HCT116 (cell line): ENCODE measurements around the gene OR7A10. TPM values are rescaled to one million over a fixed set of nuclear protein-coding genes. Genes with fewer than 3 reads are reported as not detected.

Experiments
- ATAC-seq: fragments of 200-7000 bp; cut with Tn5 transposase; 2 replicates; pipeline ENCODE4 v1.9.1; 2020; ENCODE audit warnings: mild to moderate bottlenecking, moderate library complexity
- BruUV-seq: library from RNA; stranded (reverse); fragments of 400-500 nt; replicated peaks from 2 replicates; lab custom pipeline; 2021; lab: Mats Ljungman, UMichigan
- CTCF ChIA-PET: fragments of 300-600 bp; sonication (Branson Sonifier 250); formaldehyde crosslinking; loops from one replicate; lab custom pipeline; 2021; ENCODE audit warnings: antibody characterized with exemption; lab: Charles Lee
- POLR2A ChIA-PET: fragments of 300-600, 350-600 bp; sonication (Branson Sonifier 250); formaldehyde crosslinking; loops from one replicate; lab custom pipeline; 2021; ENCODE audit warnings: antibody characterized with exemption; lab: Charles Lee
- RAD21 ChIA-PET, 2 experiments: fragments of 300-600 bp; sonication (Branson Sonifier 250); formaldehyde crosslinking; loops; one replicate each; lab custom pipeline; 2023; ENCODE audit warnings: low total read pairs in 2 of 2; ENCODE audit not compliant: uncharacterized antibody in 2 of 2, unreplicated experiment in 2 of 2, low non-redundant PET in 1 of 2; lab: Charles Lee
- DNase-seq: peaks from one replicate; pipeline ENCODE4 v3.0.0-alpha.2; 2010; ENCODE audit warnings: low read depth, low spot score
- H2AFZ ChIP-seq: fragments of 200-600 bp; shearing (Covaris generic), sonication (generic); 2 replicates; pipeline ENCODE4 v1.6.1; 2017; ENCODE audit warnings: low read depth, mixed run types, mixed read lengths, antibody characterized with exemption, low read length; ENCODE audit not compliant: poor library complexity, severe bottlenecking
- H3K27ac ChIP-seq: 2 replicates; pipeline ENCODE4 v1.5.1; 2012; ENCODE audit warnings: low read depth, low read length
- H3K27me3 ChIP-seq: fragments of 200-600 bp; sonication (generic); 2 replicates; pipeline ENCODE4 v1.6.1; 2016; ENCODE audit warnings: mixed run types, low read length, mixed read lengths; ENCODE audit not compliant: insufficient read depth
- H3K36me3 ChIP-seq, 2 experiments: fragments of 200-500 bp in 1 of 2; fragments of 200-600 bp in 1 of 2; sonication (Bioruptor generic) in 1 of 2; sonication (generic) in 1 of 2; 2 replicates each; pipeline versions ENCODE4 v1.5.1 to v1.6.1; 2014 to 2016; ENCODE audit warnings: low read length in 2 of 2, inconsistent platforms in 1 of 2, mixed read lengths in 1 of 2, mixed run types in 1 of 2; ENCODE audit not compliant: insufficient read depth in 2 of 2, control insufficient read depth in 1 of 2
- H3K4me1 ChIP-seq, 2 experiments: fragments of 200-600 bp in 1 of 2; sonication (generic) in 1 of 2; 2 replicates each; pipeline versions ENCODE4 v1.5.1 to v1.6.1; 2012 to 2017; ENCODE audit warnings: low read length in 2 of 2, inconsistent platforms in 1 of 2, mild to moderate bottlenecking in 1 of 2, mixed read lengths in 1 of 2, mixed run types in 1 of 2, moderate library complexity in 1 of 2; ENCODE audit not compliant: insufficient read depth in 2 of 2, control insufficient read depth in 1 of 2
- H3K4me2 ChIP-seq: fragments of 200-600 bp; sonication (generic); 2 replicates; pipeline ENCODE4 v1.6.1; 2017; ENCODE audit warnings: mixed run types, low read length, mixed read lengths
- H3K4me3 ChIP-seq, 2 experiments: fragments of 200-600 bp in 1 of 2; sonication (generic) in 1 of 2; replicated peaks in 1 of 2; 2 replicates each; pipeline ENCODE4 v1.5.1; 2011 to 2016; ENCODE audit warnings: low read length in 2 of 2, control low read depth in 1 of 2, low read depth in 1 of 2, mild to moderate bottlenecking in 1 of 2, mixed read lengths in 1 of 2, mixed run types in 1 of 2
- H3K79me2 ChIP-seq: fragments of 200-600 bp; sonication (generic); 2 replicates; pipeline ENCODE4 v1.6.1; 2017; ENCODE audit warnings: mild to moderate bottlenecking, mixed run types, low read length, moderate library complexity, mixed read lengths; ENCODE audit not compliant: insufficient read depth
- H3K9ac ChIP-seq: fragments of 200-600 bp; sonication (generic); 2 replicates; pipeline ENCODE4 v1.6.1; 2016; ENCODE audit warnings: low read length, mixed read lengths
- H3K9me2 ChIP-seq: fragments of 200-600 bp; sonication (generic), shearing (Covaris generic); 2 replicates; pipeline ENCODE4 v1.6.1; 2017; ENCODE audit warnings: mixed run types, mild to moderate bottlenecking, moderate library complexity; ENCODE audit not compliant: insufficient read depth
- H3K9me3 ChIP-seq, 2 experiments: fragments of 200-500 bp in 1 of 2; fragments of 200-600 bp in 1 of 2; sonication (Bioruptor generic) in 1 of 2; sonication (generic) in 1 of 2; 2 replicates each; pipeline ENCODE4 v1.6.1; 2014 to 2017; ENCODE audit warnings: low read length in 2 of 2, mixed read lengths in 2 of 2, inconsistent platforms in 1 of 2, low read depth in 1 of 2, mild to moderate bottlenecking in 1 of 2, mixed run types in 1 of 2, moderate library complexity in 1 of 2; ENCODE audit not compliant: control insufficient read depth in 1 of 2, insufficient read depth in 1 of 2
- H4K20me1 ChIP-seq: fragments of 200-600 bp; sonication (generic), shearing (Covaris generic); 2 replicates; pipeline ENCODE4 v1.6.1; 2017; ENCODE audit warnings: mixed run types, mild to moderate bottlenecking, moderate library complexity; ENCODE audit not compliant: insufficient read depth
- ATF3 ChIP-seq: IDR thresholded peaks from 2 replicates; pipeline ENCODE4 v1.6.1; 2012
- CBX3 ChIP-seq: IDR thresholded peaks from 2 replicates; pipeline ENCODE4 v1.6.1; 2012; ENCODE audit warnings: low read depth
- CEBPB ChIP-seq: IDR thresholded peaks from 2 replicates; pipeline ENCODE4 v1.6.1; 2012; ENCODE audit warnings: low read depth
- EGR1 ChIP-seq: IDR thresholded peaks from 2 replicates; pipeline ENCODE4 v1.6.1; 2012; ENCODE audit warnings: low read depth
- ELF1 ChIP-seq: IDR thresholded peaks from 2 replicates; pipeline ENCODE4 v1.6.1; 2012; ENCODE audit warnings: low read depth, borderline replicate concordance
- EZH2phosphoT487 ChIP-seq: fragments of 200-600 bp; IDR thresholded peaks from 2 replicates; pipeline ENCODE4 v1.6.1; 2018; ENCODE audit warnings: antibody characterized with exemption, borderline replicate concordance
- FOSL1 ChIP-seq: IDR thresholded peaks from 2 replicates; pipeline ENCODE4 v1.6.1; 2012; ENCODE audit warnings: low read depth
- JUND ChIP-seq: IDR thresholded peaks from 2 replicates; pipeline ENCODE4 v1.6.1; 2012
- POLR2A ChIP-seq: IDR thresholded peaks from 2 replicates; pipeline ENCODE4 v1.7.0; 2011; ENCODE audit warnings: borderline replicate concordance; ENCODE audit not compliant: insufficient read depth, insufficient read length; ENCODE audit errors: extremely low read depth
- POLR2AphosphoS5 ChIP-seq: IDR thresholded peaks from 2 replicates; pipeline ENCODE4 v1.6.1; 2011; ENCODE audit warnings: mild to moderate bottlenecking, low read depth, low read length, moderate library complexity
- RAD21 ChIP-seq: IDR thresholded peaks from 2 replicates; pipeline ENCODE4 v1.6.1; 2012; ENCODE audit warnings: low read depth, mild to moderate bottlenecking
- SIN3A ChIP-seq: IDR thresholded peaks from 2 replicates; pipeline ENCODE4 v1.6.1; 2012; ENCODE audit warnings: low read depth
- SP1 ChIP-seq: IDR thresholded peaks from 2 replicates; pipeline ENCODE4 v1.6.1; 2012; ENCODE audit warnings: low read depth
- SRF ChIP-seq: IDR thresholded peaks from 2 replicates; pipeline ENCODE4 v1.6.1; 2012; ENCODE audit warnings: low read depth
- TCF7L2 ChIP-seq: IDR thresholded peaks from 2 replicates; pipeline ENCODE4 v1.7.0; 2011; ENCODE audit warnings: borderline replicate concordance, inconsistent platforms; ENCODE audit not compliant: insufficient read depth, insufficient read length; ENCODE audit errors: extremely low read depth
- ZBTB33 ChIP-seq: IDR thresholded peaks from 2 replicates; pipeline ENCODE4 v1.6.1; 2011; ENCODE audit warnings: mild to moderate bottlenecking, low read length, moderate library complexity; ENCODE audit not compliant: insufficient replicate concordance; ENCODE audit errors: extremely low read depth
- ZFX ChIP-seq: fragments of 450-650 bp; IDR thresholded peaks from 2 replicates; pipeline ENCODE4 v1.6.1; 2017
- ZNF274 ChIP-seq: fragments of 200-500 bp; sonication (Bioruptor generic); IDR thresholded peaks from 2 replicates; pipeline ENCODE4 v1.6.1; 2014; ENCODE audit warnings: mild to moderate bottlenecking, low read depth, low read length, inconsistent platforms
- intact Hi-C: fragments of 100-400 bp; cut with micrococcal nuclease; formaldehyde crosslinking; loops from 2 replicates; pipeline ENCODE4 v1.10.0; 2022
- total RNA-seq: library from RNA; stranded (reverse); gene quantifications from one replicate; pipeline ENCODE4 v1.2.1, GENCODE V29; 2021; ENCODE audit not compliant: unreplicated experiment
- TF ChIP-seq, protein P1 (sequence below): IDR thresholded peaks from 2 replicates; pipeline ENCODE4 v1.6.1; 2012

OR7A10 gene
- total RNA-seq, 1 experiment from 2014 or later, result not detected

GRCh38 chr19:14837391-14837790 lies 11.3 kb downstream of the OR7A10 start:
- intact Hi-C loops, result no loop called here
- H3K9me3 ChIP-seq, result no peaks in the 10 kb centered on the region
- H3K9me2 ChIP-seq, result no peaks in the 10 kb centered on the region
- H3K27me3 ChIP-seq, result peaks cover 11% of the 10 kb centered on the region; the same call in 1 of the 2 replicates
- no peaks in the 10 kb centered on the region for H3K36me3 ChIP-seq
- BruUV-seq, result no TSS peak
- CTCF ChIA-PET, result no interaction called here
- no peak overlapping the region for H3K9ac ChIP-seq
- no peaks in the 10 kb centered on the region for H4K20me1 ChIP-seq
- H3K4me1 ChIP-seq, result 0 out of 4 replicates have a peak, but pooled peaks cover 0 to 2% of the 10 kb centered on the region in 2 experiments
- ATAC-seq, result no peak
- no peak overlapping the region for H2AFZ ChIP-seq
- no peak for DNase-seq
- TF ChIP-seq JUND (no peak), ATF3 (no peak), TCF7L2 (no peak), SRF (no peak), EZH2phosphoT487 (no peak), POLR2A (no peak), CEBPB (no peak), ZFX (no peak), ELF1 (no peak), SIN3A (no peak), ZNF274 (no peak), SP1 (no peak)
- TF ChIP-seq, protein P1, sequence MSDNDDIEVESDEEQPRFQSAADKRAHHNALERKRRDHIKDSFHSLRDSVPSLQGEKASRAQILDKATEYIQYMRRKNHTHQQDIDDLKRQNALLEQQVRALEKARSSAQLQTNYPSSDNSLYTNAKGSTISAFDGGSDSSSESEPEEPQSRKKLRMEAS, result no peak
- POLR2A ChIA-PET, result no interaction called here
- no peaks in the 10 kb centered on the region for H3K79me2 ChIP-seq
- RAD21 ChIA-PET, result no interaction called here
- H3K4me2 ChIP-seq, result no peak overlapping the region
- no peak overlapping the region for H3K4me3 ChIP-seq
- H3K27ac ChIP-seq, result no peak overlapping the region

DNA sequence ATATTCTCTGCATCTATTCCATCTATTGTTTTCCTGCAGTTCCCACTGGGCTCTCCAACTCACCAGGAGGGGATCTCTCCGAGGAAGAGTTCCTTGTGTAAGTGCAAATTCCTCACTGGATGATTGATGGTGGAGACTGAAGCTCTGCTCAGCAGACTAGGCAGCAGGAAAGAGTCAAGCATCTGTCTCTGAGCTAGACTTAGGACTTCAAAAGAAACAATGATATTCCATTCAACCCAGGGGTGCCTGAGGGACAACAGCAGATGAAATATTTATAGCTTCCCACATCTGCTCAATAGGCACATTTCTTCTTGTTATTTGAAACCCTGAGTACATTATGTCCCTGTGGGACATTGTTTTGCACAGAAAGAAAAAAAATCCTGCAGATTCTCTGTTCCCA lies 13.7 kb downstream of the OR7A10 start, which contains the start of the genes OR7A5 and OR7C1:
Gene OR7A5 (minus strand): TSS at position 175 of the 400 bp plus-strand sequence. CDS start 6,944 bp downstream, outside the sequence.
Gene OR7C1 (minus strand): TSS at position 175 of the 400 bp plus-strand sequence. CDS start 35,049 bp downstream, outside the sequence.
- Histone ChIP-seq H3K9me3 (no peaks in the 10 kb centered on the region), H3K9ac (no peak within 1 kb of the TSS), H3K4me3 (no peak within 1 kb of the TSS), H3K9me2 (no peaks in the 10 kb centered on the region), H3K4me1 (0 out of 4 replicates have a peak, but pooled peaks cover 0 to 2% of the 10 kb centered on the region in 2 experiments), H3K27me3 (0 out of 2 replicates have a peak, but pooled peaks cover 6% of the 10 kb centered on the region), H2AFZ (no peak within 1 kb of the TSS), H4K20me1 (no peaks in the 10 kb centered on the region), H3K4me2 (no peak within 1 kb of the TSS), H3K27ac (no peak within 1 kb of the TSS), H3K36me3 (no peaks in the 10 kb centered on the region), H3K79me2 (no peaks in the 10 kb centered on the region)
- BruUV-seq, result no TSS peak
- no peak for ATAC-seq
- ChIA-PET RAD21 (no interaction called here), CTCF (no interaction called here), POLR2A (no interaction called here)
- DNase-seq, result no peak
- intact Hi-C loops, result no loop called here
- TF ChIP-seq EZH2phosphoT487 (no peak), EGR1 (no peak), FOSL1 (no peak), SP1 (no peak), RAD21 (no peak), TCF7L2 (no peak), POLR2AphosphoS5 (no peak), ZBTB33 (no peak), ATF3 (no peak), CEBPB (no peak), ZNF274 (no peak), CBX3 (no peak), ZFX (no peak)
- TF ChIP-seq, protein P1, result no peak
